DMS153 (cell line): Measurements from ENCODE around the gene PRKCI.
"Not testable (repeated sequence)": the region's sequence is repeated elsewhere in the genome, so short reads cannot be mapped to it uniquely, and the experiment has no call there.

ENCODE experiments used
- DNase-seq: peaks from one replicate; lab custom pipeline; 2025; lab: John Stamatoyannopoulos, UW

The PRKCI gene

DNA sequence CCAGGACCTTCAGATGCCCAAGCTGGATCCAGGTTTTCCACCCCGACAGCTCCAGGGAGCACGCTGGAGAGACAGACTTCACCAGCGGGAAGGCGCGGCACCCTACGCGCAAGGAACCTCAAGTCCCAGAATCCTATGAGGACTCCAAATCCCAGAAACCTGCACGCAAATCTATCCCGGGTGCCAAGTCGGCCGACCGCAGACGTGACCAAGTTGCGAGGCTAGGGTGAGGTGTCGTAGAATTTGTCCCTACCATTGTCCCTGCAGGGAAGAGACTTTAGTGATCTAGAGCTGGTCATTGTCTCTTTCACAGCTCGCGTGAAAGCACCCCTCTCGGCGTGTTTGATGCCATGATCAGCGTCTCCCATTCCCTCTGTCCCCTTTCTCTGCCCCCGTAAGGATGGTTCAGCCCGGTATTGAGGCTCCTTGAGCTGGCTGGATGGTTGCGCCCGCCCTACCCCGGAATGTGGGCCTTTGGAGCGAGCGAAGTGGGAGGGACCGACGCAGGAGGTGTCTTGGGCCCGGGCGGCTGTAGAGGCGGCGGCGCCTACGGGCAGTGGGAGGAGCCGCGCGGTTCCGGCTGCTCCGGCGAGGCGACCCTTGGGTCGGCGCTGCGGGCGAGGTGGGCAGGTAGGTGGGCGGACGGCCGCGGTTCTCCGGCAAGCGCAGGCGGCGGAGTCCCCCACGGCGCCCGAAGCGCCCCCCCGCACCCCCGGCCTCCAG lies at the start of gene PRKCI:
TSS of gene PRKCI (plus strand) at position 501 of the 723 bp plus-strand sequence. CDS start 246 bp downstream, outside the sequence.
- DNase-seq: peak; percentile 90

- no peak for DNase-seq
These were observed 43.6 kb upstream of the PRKCI start for GRCh38 chr3:170178651-170179050.

- no peak for DNase-seq
These were observed 42.8 kb upstream of the PRKCI start for GRCh38 chr3:170179432-170179831.

- DNase-seq: no peak
These were observed 41.9 kb upstream of the PRKCI start for GRCh38 chr3:170180079-170180907.

- DNase-seq: peak; percentile 76
These were observed 41.0 kb upstream of the PRKCI start, which contains the start of gene PHC3 for GRCh38 chr3:170180908-170181885. Gene PHC3 (minus strand): TSS chr3:170181733. CDS start chr3:170181715, 18 bp downstream.

GRCh38 chr3:170189398-170190256 lies 32.6 kb upstream of the PRKCI start:
- DNase-seq: no peak

- DNase-seq: not testable (repeated sequence)
These were observed 26.5 kb upstream of the PRKCI start for GRCh38 chr3:170195759-170196158.

DNA sequence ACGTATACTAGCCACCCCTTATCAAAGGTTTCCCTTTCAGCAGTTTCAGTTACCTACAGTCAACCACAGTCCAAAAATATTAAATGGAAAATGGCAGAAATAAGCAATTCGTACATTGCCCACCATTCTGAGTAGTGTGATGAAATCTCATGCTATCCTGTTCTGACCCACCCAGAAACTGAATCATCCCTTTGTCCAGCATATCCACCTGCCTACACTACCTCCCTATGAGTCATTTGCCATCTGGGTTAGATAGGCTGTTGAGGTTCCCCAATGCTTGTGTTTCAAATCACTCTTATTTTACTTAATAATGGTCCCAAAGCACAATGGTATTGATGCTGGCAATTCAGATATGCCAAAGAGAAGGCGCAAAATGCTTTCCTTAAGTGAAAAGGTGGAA lies 25.4 kb upstream of the PRKCI start:
- no peak for DNase-seq

DNA sequence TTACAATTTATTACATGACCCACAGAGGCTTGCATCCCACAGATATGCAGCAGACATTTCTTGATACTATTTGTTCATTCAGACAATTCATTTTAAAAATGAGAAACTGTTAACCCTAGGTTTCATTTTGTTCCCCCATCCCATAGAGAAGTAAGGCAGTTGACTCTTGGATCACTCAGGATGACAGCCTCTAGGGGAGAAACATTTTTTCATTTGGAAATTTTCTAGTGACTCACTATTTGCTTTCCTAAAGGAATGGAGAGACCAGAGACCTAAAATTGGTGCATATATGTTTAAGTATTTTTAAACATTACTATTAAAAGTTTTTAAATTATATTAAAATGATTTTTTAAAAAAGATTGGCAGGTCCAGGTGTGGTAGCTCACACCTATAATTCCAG lies 21.2 kb upstream of the PRKCI start:
- DNase-seq: no peak

DNA sequence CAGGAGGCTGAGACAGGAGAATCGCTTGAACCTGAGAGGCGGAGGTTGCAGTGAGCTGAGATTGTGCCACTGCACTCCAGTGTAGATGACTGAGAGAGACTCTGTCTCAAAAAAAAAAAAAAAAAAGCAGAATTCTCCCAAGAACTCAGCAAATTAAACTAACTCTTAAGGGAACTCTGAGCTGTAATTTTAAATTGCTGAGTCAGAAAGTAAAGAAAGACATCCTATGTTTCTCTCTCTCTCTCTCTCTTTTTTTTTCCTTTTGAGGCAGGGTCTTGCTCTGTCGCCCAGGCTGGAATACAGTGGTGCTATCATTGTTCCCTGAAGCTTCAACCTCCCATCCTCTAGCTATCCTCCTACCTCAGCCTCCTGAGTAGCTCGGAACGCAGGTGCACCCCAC lies 20.7 kb upstream of the PRKCI start:
- DNase-seq: no peak

DNA sequence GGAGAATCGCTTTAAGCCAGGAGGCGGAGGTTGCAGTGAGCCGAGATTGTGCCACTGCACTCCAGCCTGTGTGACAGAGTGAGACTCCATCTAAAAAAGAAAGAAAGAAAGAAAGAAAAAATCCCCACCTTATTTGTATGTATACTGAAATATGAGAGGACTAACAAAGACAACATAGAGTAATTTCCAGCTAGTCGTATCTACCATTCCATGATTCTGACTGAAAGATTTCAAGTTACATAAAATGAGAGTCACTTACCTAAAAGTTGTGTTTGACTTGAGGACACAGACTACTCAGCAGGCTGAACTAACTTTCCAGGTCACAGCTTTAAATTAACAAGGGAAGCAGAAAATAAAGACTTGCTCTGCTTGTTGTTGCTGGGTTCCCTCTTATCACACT lies 18.8 kb upstream of the PRKCI start:
- no peak for DNase-seq

GRCh38 chr3:170204023-170204472 lies 18.2 kb upstream of the PRKCI start:
- DNase-seq: no peak

- no peak for DNase-seq
These were observed 17.7 kb upstream of the PRKCI start for GRCh38 chr3:170204509-170204908.

GRCh38 chr3:170205302-170205701 lies 16.9 kb upstream of the PRKCI start:
- DNase-seq: no peak

DNA sequence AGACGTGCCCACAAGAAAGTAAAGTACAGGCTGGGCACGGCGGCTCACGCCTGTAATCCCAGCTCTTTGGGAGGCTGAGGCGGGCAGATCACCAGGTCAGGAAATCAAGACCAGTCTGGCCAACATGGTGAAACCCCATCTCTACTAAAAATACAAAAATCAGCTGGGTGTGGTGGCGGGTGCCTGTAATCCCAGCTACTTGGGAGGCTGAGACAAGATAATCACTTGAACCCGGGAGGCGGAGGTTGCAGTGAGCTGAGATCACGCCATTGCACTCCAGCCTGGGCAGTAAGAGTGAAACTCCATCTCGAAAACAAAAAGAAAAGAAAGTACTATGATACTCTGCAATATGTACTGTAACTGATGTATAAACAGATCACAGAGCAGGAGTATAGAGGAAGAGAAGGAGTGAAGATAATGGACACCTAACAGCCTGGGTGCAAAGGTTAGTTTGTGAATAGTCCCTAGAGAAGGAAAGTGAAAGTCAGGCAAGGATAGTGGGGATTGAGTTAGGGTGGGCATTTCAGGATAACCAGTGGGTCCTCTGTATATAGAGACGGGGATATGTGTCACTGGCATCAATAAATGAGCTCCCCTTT lies 16.0 kb upstream of the PRKCI start:
- not testable (repeated sequence) for DNase-seq

DNA sequence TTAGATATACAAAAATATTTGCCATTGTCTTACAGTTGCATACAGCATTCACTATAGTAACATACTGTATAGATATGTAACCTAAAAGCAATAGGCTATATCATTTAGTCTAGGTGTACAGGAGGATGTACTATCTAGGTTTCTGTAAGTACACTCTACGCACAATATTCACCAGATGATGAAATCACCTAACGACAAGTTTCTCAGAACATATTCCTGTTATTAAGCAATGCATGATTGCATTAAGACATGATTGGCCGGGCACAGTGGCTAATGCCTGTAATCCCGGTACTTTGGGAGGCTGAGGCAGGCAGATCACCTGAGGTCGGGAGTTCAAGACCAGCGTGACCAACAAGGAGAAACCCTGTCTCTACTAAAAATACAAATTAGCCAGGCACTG lies 14.5 kb upstream of the PRKCI start:
- DNase-seq: no peak

DNA sequence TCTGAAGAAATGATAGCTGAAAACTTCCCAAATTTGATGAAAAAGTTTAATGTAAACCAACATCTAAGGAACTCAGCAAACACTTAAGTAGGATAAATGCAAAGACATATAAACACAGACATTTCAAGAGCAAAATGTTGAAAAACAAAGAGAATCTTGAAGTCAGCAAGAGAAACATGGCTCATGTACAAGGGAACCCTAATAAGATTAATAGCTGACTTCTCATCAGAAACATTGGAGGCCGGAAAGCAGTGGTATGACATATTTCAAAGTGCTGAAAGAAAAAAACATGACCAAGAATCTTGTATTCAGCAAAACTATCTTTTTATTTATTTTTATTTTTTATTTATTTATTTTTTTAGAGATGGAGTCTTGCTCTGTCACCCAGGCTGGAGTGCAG lies 10.6 kb upstream of the PRKCI start:
- no peak for DNase-seq

- DNase-seq: no peak
These were observed 2.4 kb upstream of the PRKCI start for GRCh38 chr3:170219850-170220249.

GRCh38 chr3:170220871-170221270 lies 1.4 kb upstream of the PRKCI start:
- DNase-seq: no peak
